Activated B cell treated with CpG ODN at 0.5 μM for 24 hours (primary cell): ENCODE results near the gene MGAT4C. TPM values are rescaled to one million over a fixed set of nuclear protein-coding genes. Genes with fewer than 3 reads are reported as not detected.

Experiments used
- ATAC-seq: fragments of 200-7000 bp; cut with Tn5 transposase; one replicate; pipeline ENCODE4 v1.10.0; 2021; ENCODE audit warnings: low read depth, mild to moderate bottlenecking, moderate library complexity
- CTCF ChIA-PET: fragments of 350-600 bp; sonication (Branson Sonifier 250); formaldehyde crosslinking; loops from one replicate; lab custom pipeline; 2021; ENCODE audit warnings: antibody characterized with exemption; lab: Charles Lee
- POLR2A ChIA-PET: fragments of 350-600 bp; sonication (Branson Sonifier 250); formaldehyde crosslinking; loops from one replicate; lab custom pipeline; 2021; ENCODE audit warnings: antibody characterized with exemption; lab: Charles Lee
- DNase-seq: peaks from one replicate; pipeline ENCODE4 v3.0.0; 2022
- H3K27ac Mint-ChIP-seq: one replicate; pipeline ENCODE4 v1.8.0; 2020; ENCODE audit warnings: mixed read lengths
- H3K27me3 Mint-ChIP-seq: one replicate; pipeline ENCODE4 v1.8.0; 2021; ENCODE audit warnings: mixed read lengths
- H3K36me3 Mint-ChIP-seq: one replicate; pipeline ENCODE4 v1.8.0; 2021; ENCODE audit warnings: low read depth, mixed read lengths
- H3K4me1 Mint-ChIP-seq: one replicate; pipeline ENCODE4 v1.8.0; 2021; ENCODE audit warnings: mixed read lengths
- H3K4me3 Mint-ChIP-seq: one replicate; pipeline ENCODE4 v1.8.0; 2020; ENCODE audit warnings: mild to moderate bottlenecking, mixed read lengths
- H3K9me3 Mint-ChIP-seq: one replicate; pipeline ENCODE4 v1.8.0; 2020; ENCODE audit warnings: mixed read lengths
- CTCF ChIP-seq: fragments of 200-600 bp; IDR thresholded peaks from one replicate; pipeline ENCODE4 v1.8.0; 2022; ENCODE audit warnings: antibody characterized with exemption, mild to moderate bottlenecking
- intact Hi-C: fragments of 100-400 bp; cut with micrococcal nuclease; formaldehyde crosslinking; loops from one replicate; pipeline ENCODE4 v1.15.1; 2024
- total RNA-seq: library from RNA; stranded (reverse); gene quantifications from 2 replicates; pipeline ENCODE4 v1.2.3, GENCODE V29; 2022

The MGAT4C gene
- total RNA-seq, 1 donor from 2014 or later: not detected

- POLR2A ChIA-PET: no interaction called here
- CTCF ChIA-PET: no interaction called here
- no peaks in the 10 kb centered on the region for H3K4me1 Mint-ChIP-seq
- intact Hi-C loops: no loop called here
- no peak overlapping the region for H3K4me3 Mint-ChIP-seq
- no peak for TF ChIP-seq CTCF
- ATAC-seq (no peak), DNase-seq (no peak)
- H3K9me3 Mint-ChIP-seq: peaks cover 5% of the 10 kb centered on the region
- H3K36me3 Mint-ChIP-seq: no peaks in the 10 kb centered on the region
- H3K27ac Mint-ChIP-seq: no peak overlapping the region
- no peaks in the 10 kb centered on the region for H3K27me3 Mint-ChIP-seq
Observed at GRCh38 chr12:86170051-86170450, 86.1 kb downstream of the MGAT4C start.

GRCh38 chr12:86158956-86159355 is 97.2 kb downstream of the MGAT4C start:
- intact Hi-C loops: no loop called here
- POLR2A ChIA-PET: no interaction called here

GRCh38 chr12:86154620-86155019 is 101.6 kb downstream of the MGAT4C start:
- no peaks in the 10 kb centered on the region for H3K27me3 Mint-ChIP-seq
- POLR2A ChIA-PET: no interaction called here
- no peak overlapping the region for H3K27ac Mint-ChIP-seq
- H3K36me3 Mint-ChIP-seq: no peaks in the 10 kb centered on the region
- no peak overlapping the region for H3K4me3 Mint-ChIP-seq
- ATAC-seq: no peak
- intact Hi-C loops: no loop called here
- no peaks in the 10 kb centered on the region for H3K4me1 Mint-ChIP-seq
- CTCF ChIA-PET: no interaction called here
- DNase-seq: no peak
- H3K9me3 Mint-ChIP-seq: no peaks in the 10 kb centered on the region
- TF ChIP-seq CTCF: no peak

More at GRCh38 chr12:86158956-86159355, 97.2 kb downstream of the MGAT4C start:
- Mint-ChIP-seq H3K36me3 (no peaks in the 10 kb centered on the region), H3K4me3 (no peak overlapping the region), H3K4me1 (no peaks in the 10 kb centered on the region), H3K27me3 (no peaks in the 10 kb centered on the region), H3K27ac (no peak overlapping the region), H3K9me3 (no peaks in the 10 kb centered on the region)
- TF ChIP-seq CTCF: no peak
- CTCF ChIA-PET: no interaction called here
- ATAC-seq: no peak
- DNase-seq: no peak

- no peaks in the 10 kb centered on the region for H3K36me3 Mint-ChIP-seq
- TF ChIP-seq CTCF: no peak
- no peaks in the 10 kb centered on the region for H3K4me1 Mint-ChIP-seq
- H3K27me3 Mint-ChIP-seq: no peaks in the 10 kb centered on the region
- POLR2A ChIA-PET: no interaction called here
- H3K9me3 Mint-ChIP-seq: no peaks in the 10 kb centered on the region
- intact Hi-C loops: no loop called here
- CTCF ChIA-PET: no interaction called here
- DNase-seq: no peak
- no peak overlapping the region for H3K27ac Mint-ChIP-seq
- no peak for ATAC-seq
- no peak overlapping the region for H3K4me3 Mint-ChIP-seq
Observed at GRCh38 chr12:86148612-86149011, 107.6 kb downstream of the MGAT4C start.

GRCh38 chr12:86148071-86148470 is 108.1 kb downstream of the MGAT4C start:
- no peak for ATAC-seq
- no peaks in the 10 kb centered on the region for H3K36me3 Mint-ChIP-seq
- no peak overlapping the region for H3K27ac Mint-ChIP-seq
- ChIA-PET POLR2A (no interaction called here), CTCF (no interaction called here)
- no peak for TF ChIP-seq CTCF
- no peaks in the 10 kb centered on the region for H3K9me3 Mint-ChIP-seq
- H3K4me1 Mint-ChIP-seq: no peaks in the 10 kb centered on the region
- no peak overlapping the region for H3K4me3 Mint-ChIP-seq
- intact Hi-C loops: no loop called here
- DNase-seq: no peak
- H3K27me3 Mint-ChIP-seq: no peaks in the 10 kb centered on the region
